HCT116 (cell line): ENCODE results near the gene ELOVL5. TPM values are rescaled to one million over a fixed set of nuclear protein-coding genes. Genes with fewer than 3 reads are reported as not detected.

ENCODE experiments used
- ATAC-seq: fragments of 200-7000 bp; cut with Tn5 transposase; 2 replicates; pipeline ENCODE4 v1.9.1; 2020; ENCODE audit warnings: mild to moderate bottlenecking, moderate library complexity
- BruUV-seq: library from RNA; stranded (reverse); fragments of 400-500 nt; replicated peaks from 2 replicates; lab custom pipeline; 2021; lab: Mats Ljungman, UMichigan
- CTCF ChIA-PET: fragments of 300-600 bp; sonication (Branson Sonifier 250); formaldehyde crosslinking; loops from one replicate; lab custom pipeline; 2021; ENCODE audit warnings: antibody characterized with exemption; lab: Charles Lee
- POLR2A ChIA-PET: fragments of 300-600, 350-600 bp; sonication (Branson Sonifier 250); formaldehyde crosslinking; loops from one replicate; lab custom pipeline; 2021; ENCODE audit warnings: antibody characterized with exemption; lab: Charles Lee
- RAD21 ChIA-PET, 2 experiments: fragments of 300-600 bp; sonication (Branson Sonifier 250); formaldehyde crosslinking; loops; one replicate each; lab custom pipeline; 2023; ENCODE audit warnings: low total read pairs in 2 of 2; ENCODE audit not compliant: uncharacterized antibody in 2 of 2, unreplicated experiment in 2 of 2, low non-redundant PET in 1 of 2; lab: Charles Lee
- DNase-seq: peaks from one replicate; pipeline ENCODE4 v3.0.0-alpha.2; 2010; ENCODE audit warnings: low read depth, low spot score
- H2AFZ ChIP-seq: fragments of 200-600 bp; shearing (Covaris generic), sonication (generic); 2 replicates; pipeline ENCODE4 v1.6.1; 2017; ENCODE audit warnings: low read depth, mixed run types, mixed read lengths, antibody characterized with exemption, low read length; ENCODE audit not compliant: poor library complexity, severe bottlenecking
- H3K27ac ChIP-seq: 2 replicates; pipeline ENCODE4 v1.5.1; 2012; ENCODE audit warnings: low read depth, low read length
- H3K27me3 ChIP-seq: fragments of 200-600 bp; sonication (generic); 2 replicates; pipeline ENCODE4 v1.6.1; 2016; ENCODE audit warnings: mixed run types, low read length, mixed read lengths; ENCODE audit not compliant: insufficient read depth
- H3K36me3 ChIP-seq, 2 experiments: fragments of 200-500 bp in 1 of 2; fragments of 200-600 bp in 1 of 2; sonication (Bioruptor generic) in 1 of 2; sonication (generic) in 1 of 2; 2 replicates each; pipeline versions ENCODE4 v1.5.1 to v1.6.1; 2014 to 2016; ENCODE audit warnings: low read length in 2 of 2, inconsistent platforms in 1 of 2, mixed read lengths in 1 of 2, mixed run types in 1 of 2; ENCODE audit not compliant: insufficient read depth in 2 of 2, control insufficient read depth in 1 of 2
- H3K4me1 ChIP-seq, 2 experiments: fragments of 200-600 bp in 1 of 2; sonication (generic) in 1 of 2; 2 replicates each; pipeline versions ENCODE4 v1.5.1 to v1.6.1; 2012 to 2017; ENCODE audit warnings: low read length in 2 of 2, inconsistent platforms in 1 of 2, mild to moderate bottlenecking in 1 of 2, mixed read lengths in 1 of 2, mixed run types in 1 of 2, moderate library complexity in 1 of 2; ENCODE audit not compliant: insufficient read depth in 2 of 2, control insufficient read depth in 1 of 2
- H3K4me2 ChIP-seq: fragments of 200-600 bp; sonication (generic); 2 replicates; pipeline ENCODE4 v1.6.1; 2017; ENCODE audit warnings: mixed run types, low read length, mixed read lengths
- H3K4me3 ChIP-seq, 2 experiments: fragments of 200-600 bp in 1 of 2; sonication (generic) in 1 of 2; replicated peaks in 1 of 2; 2 replicates each; pipeline ENCODE4 v1.5.1; 2011 to 2016; ENCODE audit warnings: low read length in 2 of 2, control low read depth in 1 of 2, low read depth in 1 of 2, mild to moderate bottlenecking in 1 of 2, mixed read lengths in 1 of 2, mixed run types in 1 of 2
- H3K79me2 ChIP-seq: fragments of 200-600 bp; sonication (generic); 2 replicates; pipeline ENCODE4 v1.6.1; 2017; ENCODE audit warnings: mild to moderate bottlenecking, mixed run types, low read length, moderate library complexity, mixed read lengths; ENCODE audit not compliant: insufficient read depth
- H3K9ac ChIP-seq: fragments of 200-600 bp; sonication (generic); 2 replicates; pipeline ENCODE4 v1.6.1; 2016; ENCODE audit warnings: low read length, mixed read lengths
- H3K9me2 ChIP-seq: fragments of 200-600 bp; sonication (generic), shearing (Covaris generic); 2 replicates; pipeline ENCODE4 v1.6.1; 2017; ENCODE audit warnings: mixed run types, mild to moderate bottlenecking, moderate library complexity; ENCODE audit not compliant: insufficient read depth
- H3K9me3 ChIP-seq, 2 experiments: fragments of 200-500 bp in 1 of 2; fragments of 200-600 bp in 1 of 2; sonication (Bioruptor generic) in 1 of 2; sonication (generic) in 1 of 2; 2 replicates each; pipeline ENCODE4 v1.6.1; 2014 to 2017; ENCODE audit warnings: low read length in 2 of 2, mixed read lengths in 2 of 2, inconsistent platforms in 1 of 2, low read depth in 1 of 2, mild to moderate bottlenecking in 1 of 2, mixed run types in 1 of 2, moderate library complexity in 1 of 2; ENCODE audit not compliant: control insufficient read depth in 1 of 2, insufficient read depth in 1 of 2
- H4K20me1 ChIP-seq: fragments of 200-600 bp; sonication (generic), shearing (Covaris generic); 2 replicates; pipeline ENCODE4 v1.6.1; 2017; ENCODE audit warnings: mixed run types, mild to moderate bottlenecking, moderate library complexity; ENCODE audit not compliant: insufficient read depth
- CBX3 ChIP-seq: IDR thresholded peaks from 2 replicates; pipeline ENCODE4 v1.6.1; 2012; ENCODE audit warnings: low read depth
- EGR1 ChIP-seq: IDR thresholded peaks from 2 replicates; pipeline ENCODE4 v1.6.1; 2012; ENCODE audit warnings: low read depth
- ELF1 ChIP-seq: IDR thresholded peaks from 2 replicates; pipeline ENCODE4 v1.6.1; 2012; ENCODE audit warnings: low read depth, borderline replicate concordance
- EZH2 ChIP-seq: fragments of 200-600 bp; sonication (generic); IDR thresholded peaks from 2 replicates; pipeline ENCODE4 v1.6.1; 2017; ENCODE audit warnings: antibody characterized with exemption, mixed run types
- EZH2phosphoT487 ChIP-seq: fragments of 200-600 bp; IDR thresholded peaks from 2 replicates; pipeline ENCODE4 v1.6.1; 2018; ENCODE audit warnings: antibody characterized with exemption, borderline replicate concordance
- FOSL1 ChIP-seq: IDR thresholded peaks from 2 replicates; pipeline ENCODE4 v1.6.1; 2012; ENCODE audit warnings: low read depth
- JUND ChIP-seq: IDR thresholded peaks from 2 replicates; pipeline ENCODE4 v1.6.1; 2012
- POLR2AphosphoS5 ChIP-seq: IDR thresholded peaks from 2 replicates; pipeline ENCODE4 v1.6.1; 2011; ENCODE audit warnings: mild to moderate bottlenecking, low read depth, low read length, moderate library complexity
- SP1 ChIP-seq: IDR thresholded peaks from 2 replicates; pipeline ENCODE4 v1.6.1; 2012; ENCODE audit warnings: low read depth
- SRF ChIP-seq: IDR thresholded peaks from 2 replicates; pipeline ENCODE4 v1.6.1; 2012; ENCODE audit warnings: low read depth
- TCF7L2 ChIP-seq: IDR thresholded peaks from 2 replicates; pipeline ENCODE4 v1.7.0; 2011; ENCODE audit warnings: borderline replicate concordance, inconsistent platforms; ENCODE audit not compliant: insufficient read depth, insufficient read length; ENCODE audit errors: extremely low read depth
- YY1 ChIP-seq: IDR thresholded peaks from 2 replicates; pipeline ENCODE4 v1.6.1; 2011; ENCODE audit warnings: low read length, low read depth, moderate library complexity, mild to moderate bottlenecking; ENCODE audit not compliant: insufficient replicate concordance; ENCODE audit errors: extremely low read depth
- ZNF274 ChIP-seq: fragments of 200-500 bp; sonication (Bioruptor generic); IDR thresholded peaks from 2 replicates; pipeline ENCODE4 v1.6.1; 2014; ENCODE audit warnings: mild to moderate bottlenecking, low read depth, low read length, inconsistent platforms
- intact Hi-C: fragments of 100-400 bp; cut with micrococcal nuclease; formaldehyde crosslinking; loops from 2 replicates; pipeline ENCODE4 v1.10.0; 2022
- total RNA-seq: library from RNA; stranded (reverse); gene quantifications from one replicate; pipeline ENCODE4 v1.2.1, GENCODE V29; 2021; ENCODE audit not compliant: unreplicated experiment
- TF ChIP-seq, protein P1 (sequence below): IDR thresholded peaks from 2 replicates; pipeline ENCODE4 v1.6.1; 2012
- TF ChIP-seq, protein P2 (sequence below): IDR thresholded peaks from 2 replicates; pipeline ENCODE4 v1.6.1; 2012; ENCODE audit warnings: low read depth
- TF ChIP-seq, protein P3 (sequence below): IDR thresholded peaks from 2 replicates; pipeline ENCODE4 v1.6.1; 2011; ENCODE audit warnings: mild to moderate bottlenecking, low read length, moderate library complexity; ENCODE audit not compliant: insufficient replicate concordance; ENCODE audit errors: extremely low read depth

ELOVL5 gene
- total RNA-seq, 1 experiment from 2014 or later = 85.3 TPM

DNA sequence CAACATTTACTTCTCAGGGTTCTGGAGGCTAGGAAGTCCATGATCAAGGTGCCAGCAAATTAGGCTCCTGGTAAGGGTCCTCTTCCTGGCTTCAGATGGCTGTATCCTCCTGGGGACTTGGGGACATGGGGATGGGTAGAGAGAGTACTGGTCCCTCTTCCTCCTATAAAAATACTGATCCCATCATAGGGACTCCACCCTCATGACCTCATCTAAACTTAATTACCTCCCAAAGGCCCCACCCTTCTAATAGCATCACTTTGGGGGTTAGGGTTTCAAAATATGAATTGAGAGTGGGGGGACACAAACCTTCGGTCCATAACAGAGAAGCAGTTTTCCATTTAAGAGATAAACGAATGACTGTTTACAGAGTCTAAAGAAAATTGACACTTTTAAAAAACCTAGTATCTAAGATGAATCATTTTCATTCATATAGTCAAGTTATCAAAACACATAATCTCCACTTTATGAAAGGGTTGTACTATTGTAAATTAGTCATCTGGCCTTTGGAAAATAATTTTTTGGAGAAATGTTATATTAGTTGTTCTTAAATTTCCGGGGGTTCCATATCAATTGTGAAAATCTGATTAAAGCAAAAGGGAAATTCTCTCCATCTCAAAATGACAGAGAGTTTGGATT is 33.5 kb downstream of the ELOVL5 start:
- Histone ChIP-seq H4K20me1 (peaks cover 5% of the 10 kb centered on the region; the same call in 1 of the 2 replicates), H3K36me3 (no peaks in the 10 kb centered on the region), H3K27me3 (no peaks in the 10 kb centered on the region), H3K27ac (no peak overlapping the region), H3K79me2 (peaks cover 93% of the 10 kb centered on the region), H3K4me3 (no peak overlapping the region), H3K9me2 (no peaks in the 10 kb centered on the region), H2AFZ (no peak overlapping the region), H3K9ac (no peak overlapping the region), H3K9me3 (no peaks in the 10 kb centered on the region), H3K4me1 (peaks cover 0 to 9% of the 10 kb centered on the region in 2 experiments; a peak in 2 of 4 replicates), H3K4me2 (no peak overlapping the region)
- no TSS peak for BruUV-seq
- ChIA-PET CTCF (no interaction called here), POLR2A (no interaction called here), RAD21 (no interaction called here)
- no peak for TF ChIP-seq CBX3
- no peak for TF ChIP-seq EZH2phosphoT487
- TF ChIP-seq TCF7L2 = no peak
- TF ChIP-seq, protein P1, sequence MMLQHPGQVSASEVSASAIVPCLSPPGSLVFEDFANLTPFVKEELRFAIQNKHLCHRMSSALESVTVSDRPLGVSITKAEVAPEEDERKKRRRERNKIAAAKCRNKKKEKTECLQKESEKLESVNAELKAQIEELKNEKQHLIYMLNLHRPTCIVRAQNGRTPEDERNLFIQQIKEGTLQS = no peak
- no peak for TF ChIP-seq POLR2AphosphoS5
- TF ChIP-seq FOSL1 = no peak
- TF ChIP-seq EGR1 = no peak
- TF ChIP-seq EZH2 = no peak
- no peak for TF ChIP-seq SRF
- TF ChIP-seq ELF1 = no peak
- no peak for TF ChIP-seq JUND
- TF ChIP-seq SP1 = no peak
- no peak for TF ChIP-seq YY1
- no peak for TF ChIP-seq ZNF274
- TF ChIP-seq, protein P2, sequence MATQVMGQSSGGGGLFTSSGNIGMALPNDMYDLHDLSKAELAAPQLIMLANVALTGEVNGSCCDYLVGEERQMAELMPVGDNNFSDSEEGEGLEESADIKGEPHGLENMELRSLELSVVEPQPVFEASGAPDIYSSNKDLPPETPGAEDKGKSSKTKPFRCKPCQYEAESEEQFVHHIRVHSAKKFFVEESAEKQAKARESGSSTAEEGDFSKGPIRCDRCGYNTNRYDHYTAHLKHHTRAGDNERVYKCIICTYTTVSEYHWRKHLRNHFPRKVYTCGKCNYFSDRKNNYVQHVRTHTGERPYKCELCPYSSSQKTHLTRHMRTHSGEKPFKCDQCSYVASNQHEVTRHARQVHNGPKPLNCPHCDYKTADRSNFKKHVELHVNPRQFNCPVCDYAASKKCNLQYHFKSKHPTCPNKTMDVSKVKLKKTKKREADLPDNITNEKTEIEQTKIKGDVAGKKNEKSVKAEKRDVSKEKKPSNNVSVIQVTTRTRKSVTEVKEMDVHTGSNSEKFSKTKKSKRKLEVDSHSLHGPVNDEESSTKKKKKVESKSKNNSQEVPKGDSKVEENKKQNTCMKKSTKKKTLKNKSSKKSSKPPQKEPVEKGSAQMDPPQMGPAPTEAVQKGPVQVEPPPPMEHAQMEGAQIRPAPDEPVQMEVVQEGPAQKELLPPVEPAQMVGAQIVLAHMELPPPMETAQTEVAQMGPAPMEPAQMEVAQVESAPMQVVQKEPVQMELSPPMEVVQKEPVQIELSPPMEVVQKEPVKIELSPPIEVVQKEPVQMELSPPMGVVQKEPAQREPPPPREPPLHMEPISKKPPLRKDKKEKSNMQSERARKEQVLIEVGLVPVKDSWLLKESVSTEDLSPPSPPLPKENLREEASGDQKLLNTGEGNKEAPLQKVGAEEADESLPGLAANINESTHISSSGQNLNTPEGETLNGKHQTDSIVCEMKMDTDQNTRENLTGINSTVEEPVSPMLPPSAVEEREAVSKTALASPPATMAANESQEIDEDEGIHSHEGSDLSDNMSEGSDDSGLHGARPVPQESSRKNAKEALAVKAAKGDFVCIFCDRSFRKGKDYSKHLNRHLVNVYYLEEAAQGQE = no peak
- TF ChIP-seq, protein P3, sequence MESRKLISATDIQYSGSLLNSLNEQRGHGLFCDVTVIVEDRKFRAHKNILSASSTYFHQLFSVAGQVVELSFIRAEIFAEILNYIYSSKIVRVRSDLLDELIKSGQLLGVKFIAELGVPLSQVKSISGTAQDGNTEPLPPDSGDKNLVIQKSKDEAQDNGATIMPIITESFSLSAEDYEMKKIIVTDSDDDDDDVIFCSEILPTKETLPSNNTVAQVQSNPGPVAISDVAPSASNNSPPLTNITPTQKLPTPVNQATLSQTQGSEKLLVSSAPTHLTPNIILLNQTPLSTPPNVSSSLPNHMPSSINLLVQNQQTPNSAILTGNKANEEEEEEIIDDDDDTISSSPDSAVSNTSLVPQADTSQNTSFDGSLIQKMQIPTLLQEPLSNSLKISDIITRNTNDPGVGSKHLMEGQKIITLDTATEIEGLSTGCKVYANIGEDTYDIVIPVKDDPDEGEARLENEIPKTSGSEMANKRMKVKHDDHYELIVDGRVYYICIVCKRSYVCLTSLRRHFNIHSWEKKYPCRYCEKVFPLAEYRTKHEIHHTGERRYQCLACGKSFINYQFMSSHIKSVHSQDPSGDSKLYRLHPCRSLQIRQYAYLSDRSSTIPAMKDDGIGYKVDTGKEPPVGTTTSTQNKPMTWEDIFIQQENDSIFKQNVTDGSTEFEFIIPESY = no peak
- DNase-seq (no peak), ATAC-seq (no peak)
- intact Hi-C loops = no loop called here
